Ovary (tissue), 3 donors: ENCODE results near the gene ANKH.

Source experiments
- POLR2A ChIP-seq: fragments of 450-650 bp; IDR thresholded peaks from one replicate; pipeline ENCODE4 v1.6.1; 2017; ENCODE audit warnings: antibody characterized with exemption, mild to moderate bottlenecking, moderate library complexity
- TF ChIP-seq, protein P1 (sequence below), 3 donors: fragments of 450-650 bp in 2 of 3; fragments of 200-600 bp in 1 of 3; IDR thresholded peaks; one replicate each; pipeline versions ENCODE4 v1.5.1 to v1.8.0; 2016 to 2022; ENCODE audit warnings: antibody characterized with exemption in 3 of 3, mild to moderate bottlenecking in 1 of 3
- donor health status: DM: no; HTN: no; CAD: no.

DNA sequence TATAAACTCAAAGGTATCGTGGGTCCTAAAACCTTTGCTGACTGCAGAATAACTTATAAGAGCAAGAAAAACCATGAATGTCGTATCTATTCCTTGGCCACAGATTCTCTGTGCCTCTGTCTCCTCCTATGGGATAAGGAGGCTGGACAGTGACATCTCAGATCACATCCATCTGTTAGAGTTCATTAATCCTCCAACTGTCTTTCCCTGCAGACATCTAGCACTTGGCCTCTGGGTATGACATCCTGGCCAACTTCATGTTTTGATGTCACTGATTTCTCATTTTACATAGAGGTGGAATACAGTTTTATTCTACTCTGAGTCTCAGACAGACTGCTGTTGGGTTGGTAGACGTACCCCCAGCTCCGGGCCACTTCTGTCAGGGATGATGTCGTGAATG, 120.9 kb downstream of the ANKH start:
- no peak for TF ChIP-seq POLR2A
- TF ChIP-seq, protein P1, sequence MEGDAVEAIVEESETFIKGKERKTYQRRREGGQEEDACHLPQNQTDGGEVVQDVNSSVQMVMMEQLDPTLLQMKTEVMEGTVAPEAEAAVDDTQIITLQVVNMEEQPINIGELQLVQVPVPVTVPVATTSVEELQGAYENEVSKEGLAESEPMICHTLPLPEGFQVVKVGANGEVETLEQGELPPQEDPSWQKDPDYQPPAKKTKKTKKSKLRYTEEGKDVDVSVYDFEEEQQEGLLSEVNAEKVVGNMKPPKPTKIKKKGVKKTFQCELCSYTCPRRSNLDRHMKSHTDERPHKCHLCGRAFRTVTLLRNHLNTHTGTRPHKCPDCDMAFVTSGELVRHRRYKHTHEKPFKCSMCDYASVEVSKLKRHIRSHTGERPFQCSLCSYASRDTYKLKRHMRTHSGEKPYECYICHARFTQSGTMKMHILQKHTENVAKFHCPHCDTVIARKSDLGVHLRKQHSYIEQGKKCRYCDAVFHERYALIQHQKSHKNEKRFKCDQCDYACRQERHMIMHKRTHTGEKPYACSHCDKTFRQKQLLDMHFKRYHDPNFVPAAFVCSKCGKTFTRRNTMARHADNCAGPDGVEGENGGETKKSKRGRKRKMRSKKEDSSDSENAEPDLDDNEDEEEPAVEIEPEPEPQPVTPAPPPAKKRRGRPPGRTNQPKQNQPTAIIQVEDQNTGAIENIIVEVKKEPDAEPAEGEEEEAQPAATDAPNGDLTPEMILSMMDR (IDR thresholded peaks at IDR 0.05) = no peak
